ENCODE results near the gene DENND1A.
"Not testable (repeated sequence)": the region's sequence is repeated elsewhere in the genome, so short reads cannot be mapped to it uniquely, and the experiment has no call there.

DNA sequence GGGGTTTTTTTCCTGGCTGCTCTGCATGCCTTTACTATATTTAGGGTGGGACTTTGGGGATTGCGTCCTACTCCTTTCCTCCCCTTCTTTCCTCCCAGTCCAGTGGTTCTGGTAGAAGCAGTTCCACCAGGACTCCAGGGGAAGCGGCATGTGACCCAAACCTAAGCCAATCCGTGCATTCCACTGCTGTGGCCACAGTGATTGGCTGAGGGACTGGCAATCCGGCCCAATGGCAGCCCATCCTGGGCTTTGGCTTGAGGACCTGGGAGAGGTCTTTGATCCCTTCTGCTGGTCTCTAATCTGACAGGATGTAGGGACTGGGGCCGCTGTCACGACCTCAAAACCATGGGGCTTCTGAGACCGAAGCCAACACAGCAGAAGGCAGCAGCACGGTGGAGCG is 46.7 kb upstream of the DENND1A start:
- not testable (repeated sequence) for TF ChIP-seq POLR2A, POLR2AphosphoS5, EP300 (IDR thresholded peaks at IDR 0.05)
- TF ChIP-seq, protein P1, sequence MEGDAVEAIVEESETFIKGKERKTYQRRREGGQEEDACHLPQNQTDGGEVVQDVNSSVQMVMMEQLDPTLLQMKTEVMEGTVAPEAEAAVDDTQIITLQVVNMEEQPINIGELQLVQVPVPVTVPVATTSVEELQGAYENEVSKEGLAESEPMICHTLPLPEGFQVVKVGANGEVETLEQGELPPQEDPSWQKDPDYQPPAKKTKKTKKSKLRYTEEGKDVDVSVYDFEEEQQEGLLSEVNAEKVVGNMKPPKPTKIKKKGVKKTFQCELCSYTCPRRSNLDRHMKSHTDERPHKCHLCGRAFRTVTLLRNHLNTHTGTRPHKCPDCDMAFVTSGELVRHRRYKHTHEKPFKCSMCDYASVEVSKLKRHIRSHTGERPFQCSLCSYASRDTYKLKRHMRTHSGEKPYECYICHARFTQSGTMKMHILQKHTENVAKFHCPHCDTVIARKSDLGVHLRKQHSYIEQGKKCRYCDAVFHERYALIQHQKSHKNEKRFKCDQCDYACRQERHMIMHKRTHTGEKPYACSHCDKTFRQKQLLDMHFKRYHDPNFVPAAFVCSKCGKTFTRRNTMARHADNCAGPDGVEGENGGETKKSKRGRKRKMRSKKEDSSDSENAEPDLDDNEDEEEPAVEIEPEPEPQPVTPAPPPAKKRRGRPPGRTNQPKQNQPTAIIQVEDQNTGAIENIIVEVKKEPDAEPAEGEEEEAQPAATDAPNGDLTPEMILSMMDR (IDR thresholded peaks at IDR 0.05): not testable (repeated sequence)
